ENCODE data around the gene GTF2F2. TPM values are rescaled to one million over a fixed set of nuclear protein-coding genes. Genes with fewer than 3 reads are reported as not detected.

GTF2F2 gene
- total RNA-seq, 1 experiment from 2014 or later = 47.4 TPM

GRCh38 chr13:45200701-45201232, 80.5 kb downstream of the GTF2F2 start, which contains the start of gene KCTD4:
KCTD4 (minus strand) TSS chr13:45201045; CDS start chr13:45194567, 6,478 bp downstream.
- Mint-ChIP-seq H3K4me3 (ENCODE audit: unreplicated experiment) (no peak within 1 kb of the TSS), H3K4me1 (ENCODE audit: insufficient read depth, unreplicated experiment) (peaks cover 34% of the 10 kb centered on the region), H3K9me3 (ENCODE audit: unreplicated experiment) (no peaks in the 10 kb centered on the region), H3K36me3 (ENCODE audit: insufficient read depth, unreplicated experiment) (peaks cover 7% of the 10 kb centered on the region), H3K27me3 (ENCODE audit: insufficient read depth, unreplicated experiment) (no peaks in the 10 kb centered on the region), H3K27ac (ENCODE audit: low read depth, unreplicated experiment) (peak within 1 kb of the TSS; percentile 8)
- ChIA-PET POLR2A (interaction anchor here (0.7 to 3.5 kb wide), 8 partner anchors 14 to 80 kb away, joined by 3 to 12 read pairs (median 4); no protein-coding TSS in a partner anchor), CTCF (no interaction called here)
- BruUV-seq (replicated peaks) = no TSS peak
- no peak for TF ChIP-seq CTCF (IDR thresholded peaks at IDR 0.05; ENCODE audit: unreplicated experiment)
- intact Hi-C loops (cut with micrococcal nuclease) = no loop called here
- peak; percentile 42 for DNase-seq (ENCODE audit: unreplicated experiment)

- peaks cover 18% of the 10 kb centered on the region for H3K36me3 Mint-ChIP-seq (ENCODE audit: insufficient read depth, unreplicated experiment)
- BruUV-seq (replicated peaks) = no TSS peak
These were observed 84.8 kb downstream of the GTF2F2 start for GRCh38 chr13:45205124-45205523.

GRCh38 chr13:45206340-45206739, 86.0 kb downstream of the GTF2F2 start:
- CTCF ChIA-PET = interaction anchor here (0.9 to 2.9 kb wide), 10 partner anchors 9 to 211 kb away, joined by 3 to 20 read pairs (median 4); no protein-coding TSS in a partner anchor
- Mint-ChIP-seq H3K4me1 (ENCODE audit: insufficient read depth, unreplicated experiment) (peaks cover 47% of the 10 kb centered on the region), H3K27me3 (ENCODE audit: insufficient read depth, unreplicated experiment) (no peaks in the 10 kb centered on the region), H3K36me3 (ENCODE audit: insufficient read depth, unreplicated experiment) (peaks cover 28% of the 10 kb centered on the region), H3K9me3 (ENCODE audit: unreplicated experiment) (no peaks in the 10 kb centered on the region), H3K27ac (ENCODE audit: low read depth, unreplicated experiment) (peak overlapping the region; percentile 88), H3K4me3 (ENCODE audit: unreplicated experiment) (peak overlapping the region; percentile 56)
- BruUV-seq (replicated peaks) = no TSS peak
- no peak for TF ChIP-seq CTCF (IDR thresholded peaks at IDR 0.05; ENCODE audit: unreplicated experiment)
- POLR2A ChIA-PET = interaction anchor here (0.6 to 7.4 kb wide), 23 partner anchors 9 to 159 kb away, joined by 3 to 153 read pairs (median 6); partner anchors contain the start of gene GTF2F2
- intact Hi-C loops (cut with micrococcal nuclease) = loop anchor here (5.0 kb wide), 1 partner anchor 36 kb away; no protein-coding TSS in a partner anchor
- DNase-seq (ENCODE audit: unreplicated experiment) = peak; percentile 88

More at GRCh38 chr13:45205124-45205523, 84.8 kb downstream of the GTF2F2 start:
- H3K27ac Mint-ChIP-seq (ENCODE audit: low read depth, unreplicated experiment) = peak overlapping the region; percentile 80
- DNase-seq (ENCODE audit: unreplicated experiment) = no peak
- no peak overlapping the region for H3K4me3 Mint-ChIP-seq (ENCODE audit: unreplicated experiment)
- H3K9me3 Mint-ChIP-seq (ENCODE audit: unreplicated experiment) = no peaks in the 10 kb centered on the region
- intact Hi-C loops (cut with micrococcal nuclease) = loop anchor here (5.0 kb wide), 1 partner anchor 37 kb away; no protein-coding TSS in a partner anchor
- no peak for TF ChIP-seq CTCF (IDR thresholded peaks at IDR 0.05; ENCODE audit: unreplicated experiment)
- ChIA-PET POLR2A (interaction anchor here (0.8 to 7.4 kb wide), 14 partner anchors 10 to 136 kb away, joined by 3 to 153 read pairs (median 4); partner anchors contain the start of genes GTF2F2 and TPT1), CTCF (interaction anchor here (0.6 to 3.9 kb wide), 10 partner anchors 10 to 163 kb away, joined by 3 to 18 read pairs (median 3); no protein-coding TSS in a partner anchor)
- H3K4me1 Mint-ChIP-seq (ENCODE audit: insufficient read depth, unreplicated experiment) = peaks cover 47% of the 10 kb centered on the region
- H3K27me3 Mint-ChIP-seq (ENCODE audit: insufficient read depth, unreplicated experiment) = no peaks in the 10 kb centered on the region

- Mint-ChIP-seq H3K4me3 (ENCODE audit: unreplicated experiment) (peak overlapping the region; percentile 56), H3K27me3 (ENCODE audit: insufficient read depth, unreplicated experiment) (no peaks in the 10 kb centered on the region), H3K9me3 (ENCODE audit: unreplicated experiment) (no peaks in the 10 kb centered on the region), H3K4me1 (ENCODE audit: insufficient read depth, unreplicated experiment) (peaks cover 47% of the 10 kb centered on the region), H3K36me3 (ENCODE audit: insufficient read depth, unreplicated experiment) (peaks cover 29% of the 10 kb centered on the region), H3K27ac (ENCODE audit: low read depth, unreplicated experiment) (peak overlapping the region; percentile 88)
- peak; percentile 26 for DNase-seq (ENCODE audit: unreplicated experiment)
- TF ChIP-seq CTCF (IDR thresholded peaks at IDR 0.05; ENCODE audit: unreplicated experiment) = no peak
- CTCF ChIA-PET = interaction anchor here (0.6 to 2.9 kb wide), 15 partner anchors 8 to 210 kb away, joined by 3 to 20 read pairs (median 4); no protein-coding TSS in a partner anchor
- intact Hi-C loops (cut with micrococcal nuclease) = loop anchor here (5.0 kb wide), 1 partner anchor 35 kb away; no protein-coding TSS in a partner anchor
- BruUV-seq (replicated peaks) = TSS peak; percentile 50
- POLR2A ChIA-PET = interaction anchor here (0.6 to 7.4 kb wide), 23 partner anchors 8 to 160 kb away, joined by 3 to 153 read pairs (median 7); partner anchors contain the start of gene GTF2F2
These were observed 87.0 kb downstream of the GTF2F2 start for GRCh38 chr13:45207319-45207718.
